ENCODE measurements around the gene FARS2. TPM values are rescaled to one million over a fixed set of nuclear protein-coding genes. Genes with fewer than 3 reads are reported as not detected.

Gene FARS2
- polyA plus RNA-seq, 2 of the 4 experiments (the other 2 are of a cell fraction): 12.9 to 17.5 TPM

GRCh38 chr6:5461365-5461764, 200.1 kb downstream of the FARS2 start:
- no peak for ATAC-seq
- H3K4me2 ChIP-seq: no peak overlapping the region
- no peak for DNase-seq (ENCODE audit: low read depth in 1 of 2, low spot score in 1 of 2)
- H3K4me1 ChIP-seq: peaks cover 16% of the 10 kb centered on the region
- 78% methylated on average over 2 of the region's 2 CpGs for WGBS (ENCODE audit: missing lambda C conversion rate)
- ChIA-PET POLR2A (no interaction called here), CTCF (interaction anchor here (1.3 to 2.5 kb wide), 2 partner anchors 8 to 10 kb away, joined by 3 to 8 read pairs; no protein-coding TSS in a partner anchor)
- no peak overlapping the region for H3K4me3 ChIP-seq
- no peaks in the 10 kb centered on the region for H3K9me3 ChIP-seq
- no peak overlapping the region for H3K27ac ChIP-seq
- no peak for TF ChIP-seq EHMT2 (IDR thresholded peaks at IDR 0.05; ENCODE audit: low read depth)
- no peak for TF ChIP-seq BHLHE40 (IDR thresholded peaks at IDR 0.05; ENCODE audit: low read depth, low read length)
- TF ChIP-seq HOXA7 (CRISPR knock-in tag; IDR thresholded peaks at IDR 0.05): no peak
- no peak for TF ChIP-seq SREBF2 (IDR thresholded peaks at IDR 0.05)
- TF ChIP-seq ATOH8 (CRISPR knock-in tag; IDR thresholded peaks at IDR 0.05; ENCODE audit: low read depth): no peak
- TF ChIP-seq RAD21 (conservative IDR thresholded peaks at IDR 0.05 in 1 of 2, IDR thresholded peaks at IDR 0.05 in 1 of 2): no peak
- no peak for TF ChIP-seq CEBPB (IDR thresholded peaks at IDR 0.05)
- no peak for TF ChIP-seq ZNF302 (CRISPR knock-in tag; IDR thresholded peaks at IDR 0.05)
- no peak for TF ChIP-seq HES2 (IDR thresholded peaks at IDR 0.05)
- no peak for TF ChIP-seq ZC3H11A (IDR thresholded peaks at IDR 0.05)
- TF ChIP-seq ZSCAN20 (CRISPR knock-in tag; IDR thresholded peaks at IDR 0.05): no peak
- no peak for TF ChIP-seq EP300 (IDR thresholded peaks at IDR 0.05)
- no peak for TF ChIP-seq HOXB5 (CRISPR knock-in tag; IDR thresholded peaks at IDR 0.05)
- FAIRE-seq: no peak

- CTCF ChIA-PET: no interaction called here
- H3K27ac ChIP-seq: no peak overlapping the region
- 88% methylated on average over 6 of the region's 6 CpGs for WGBS (ENCODE audit: missing lambda C conversion rate)
- no peaks in the 10 kb centered on the region for H3K9me3 ChIP-seq
- ATAC-seq: no peak
- TF ChIP-seq FOXS1 (CRISPR knock-in tag; IDR thresholded peaks at IDR 0.05) (no peak), NR3C1 (IDR thresholded peaks at IDR 0.05) (no peak), ZFP36 (IDR thresholded peaks at IDR 0.05; ENCODE audit: borderline replicate concordance, partially characterized antibody) (no peak), CHD4 (IDR thresholded peaks at IDR 0.05; ENCODE audit: borderline replicate concordance) (no peak), BHLHE40 (IDR thresholded peaks at IDR 0.05; ENCODE audit: low read depth, low read length) (no peak), EHF (CRISPR knock-in tag; IDR thresholded peaks at IDR 0.05) (no peak), ZC3H11A (IDR thresholded peaks at IDR 0.05) (no peak)
- no peak overlapping the region for H3K4me2 ChIP-seq
- no peak for FAIRE-seq
- DNase-seq (ENCODE audit: low read depth in 1 of 2, low spot score in 1 of 2): no peak
- POLR2A ChIA-PET: no interaction called here
- peaks cover 4% of the 10 kb centered on the region; the same call in 2 of the 3 replicates for H3K4me1 ChIP-seq
- H3K4me3 ChIP-seq: no peak overlapping the region
These were observed 201.5 kb downstream of the FARS2 start for GRCh38 chr6:5462856-5463255.

GRCh38 chr6:5463690-5464089, 202.4 kb downstream of the FARS2 start:
- no peak for ATAC-seq
- Histone ChIP-seq H3K4me1 (no peaks in the 10 kb centered on the region), H3K4me2 (no peak overlapping the region), H3K9me3 (no peaks in the 10 kb centered on the region), H3K27ac (no peak overlapping the region), H3K4me3 (no peak overlapping the region)
- TF ChIP-seq MAZ (IDR thresholded peaks at IDR 0.05; ENCODE audit: borderline replicate concordance, low read depth, low read length) (no peak), HEYL (CRISPR knock-in tag; IDR thresholded peaks at IDR 0.05) (no peak), RARB (CRISPR knock-in tag; IDR thresholded peaks at IDR 0.05) (no peak), SMC3 (IDR thresholded peaks at IDR 0.05) (no peak), KDM5A (IDR thresholded peaks at IDR 0.05) (no peak), NR3C1 (IDR thresholded peaks at IDR 0.05) (no peak), NPAS2 (CRISPR knock-in tag; IDR thresholded peaks at IDR 0.05; ENCODE audit: borderline replicate concordance) (no peak), NFE2L2 (conservative IDR thresholded peaks at IDR 0.05; ENCODE audit: low read length) (no peak), HOXB5 (CRISPR knock-in tag; IDR thresholded peaks at IDR 0.05) (no peak), RFX5 (IDR thresholded peaks at IDR 0.05) (no peak), RNF2 (IDR thresholded peaks at IDR 0.05; ENCODE audit: borderline replicate concordance, low read depth) (no peak), CHD4 (IDR thresholded peaks at IDR 0.05; ENCODE audit: borderline replicate concordance) (no peak), BCL3 (IDR thresholded peaks at IDR 0.05) (no peak), SREBF2 (IDR thresholded peaks at IDR 0.05) (no peak), ELK1 (IDR thresholded peaks at IDR 0.05; ENCODE audit: low read depth, low read length) (no peak), CHD2 (IDR thresholded peaks at IDR 0.05; ENCODE audit: low read length, partially characterized antibody) (no peak), TFCP2L1 (CRISPR knock-in tag; IDR thresholded peaks at IDR 0.05) (no peak)
- CTCF ChIA-PET: no interaction called here
- no peak for FAIRE-seq
- POLR2A ChIA-PET: no interaction called here
- WGBS (ENCODE audit: missing lambda C conversion rate): 92% methylated on average over 3 of the region's 3 CpGs
- DNase-seq (ENCODE audit: low read depth in 1 of 2, low spot score in 1 of 2): no peak

Measured in A549 (cell line).